DND-41 (cell line): ENCODE data around the gene DEXI.

ENCODE experiments used
- EZH2 ChIP-seq: IDR thresholded peaks from 3 replicates; pipeline ENCODE4 v1.6.1; 2012; ENCODE audit warnings: borderline replicate concordance, low read depth, mild to moderate bottlenecking, moderate library complexity, low read length, inconsistent platforms; ENCODE audit not compliant: severe bottlenecking
- TF ChIP-seq, protein P1 (sequence below): IDR thresholded peaks from 2 replicates; pipeline ENCODE4 v1.5.1; 2012; ENCODE audit warnings: borderline replicate concordance, low read length, moderate library complexity, mild to moderate bottlenecking; ENCODE audit not compliant: poor library complexity, severe bottlenecking; ENCODE audit errors: extremely low read depth

DNA sequence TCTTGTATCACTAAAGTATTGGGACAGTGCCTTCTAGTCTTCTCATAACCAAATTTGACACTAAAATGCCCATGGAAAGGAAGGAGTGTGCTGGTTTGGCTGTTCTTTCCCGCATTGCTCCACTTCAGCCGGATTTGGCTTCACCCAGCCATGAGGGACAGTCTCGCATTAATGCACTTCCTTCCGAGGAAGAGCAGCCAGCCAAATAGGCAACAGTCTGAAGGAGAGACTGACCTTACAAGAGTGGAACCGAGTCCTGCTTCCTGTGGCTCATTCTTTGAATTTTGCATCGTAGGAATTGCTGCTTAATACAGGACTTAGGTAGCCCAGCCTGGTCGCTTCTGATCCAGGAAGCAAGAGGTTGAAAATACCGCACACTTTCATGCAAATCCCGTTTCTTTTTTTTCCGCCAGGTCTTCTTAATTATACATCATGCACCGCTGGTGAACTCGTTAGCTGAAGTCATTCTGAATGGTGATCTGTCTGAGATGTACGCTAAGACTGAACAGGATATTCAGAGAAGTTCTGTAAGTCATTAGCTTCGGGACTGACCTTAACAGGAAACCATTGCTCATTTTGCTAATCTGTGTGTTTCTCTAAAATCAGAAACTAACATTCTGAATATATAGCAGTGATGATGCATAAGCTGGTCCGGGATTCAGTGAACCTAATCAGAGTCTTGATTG lies 40.3 kb upstream of the DEXI start:
- TF ChIP-seq, protein P1, sequence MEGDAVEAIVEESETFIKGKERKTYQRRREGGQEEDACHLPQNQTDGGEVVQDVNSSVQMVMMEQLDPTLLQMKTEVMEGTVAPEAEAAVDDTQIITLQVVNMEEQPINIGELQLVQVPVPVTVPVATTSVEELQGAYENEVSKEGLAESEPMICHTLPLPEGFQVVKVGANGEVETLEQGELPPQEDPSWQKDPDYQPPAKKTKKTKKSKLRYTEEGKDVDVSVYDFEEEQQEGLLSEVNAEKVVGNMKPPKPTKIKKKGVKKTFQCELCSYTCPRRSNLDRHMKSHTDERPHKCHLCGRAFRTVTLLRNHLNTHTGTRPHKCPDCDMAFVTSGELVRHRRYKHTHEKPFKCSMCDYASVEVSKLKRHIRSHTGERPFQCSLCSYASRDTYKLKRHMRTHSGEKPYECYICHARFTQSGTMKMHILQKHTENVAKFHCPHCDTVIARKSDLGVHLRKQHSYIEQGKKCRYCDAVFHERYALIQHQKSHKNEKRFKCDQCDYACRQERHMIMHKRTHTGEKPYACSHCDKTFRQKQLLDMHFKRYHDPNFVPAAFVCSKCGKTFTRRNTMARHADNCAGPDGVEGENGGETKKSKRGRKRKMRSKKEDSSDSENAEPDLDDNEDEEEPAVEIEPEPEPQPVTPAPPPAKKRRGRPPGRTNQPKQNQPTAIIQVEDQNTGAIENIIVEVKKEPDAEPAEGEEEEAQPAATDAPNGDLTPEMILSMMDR = no peak
- TF ChIP-seq EZH2 = no peak
